ENCODE results near the gene USP24. TPM values are rescaled to one million over a fixed set of nuclear protein-coding genes. Genes with fewer than 3 reads are reported as not detected.

USP24 gene
- total RNA-seq, 1 donor from 2014 or later, result 58.1 TPM

GRCh38 chr1:55255901-55256300, 40.7 kb upstream of the USP24 start:
- Mint-ChIP-seq H3K4me3 (no peak overlapping the region), H3K27me3 (ENCODE audit: low read depth) (peaks cover 8% of the 10 kb centered on the region), H3K27ac (no peak overlapping the region), H3K9me3 (no peaks in the 10 kb centered on the region), H3K4me1 (no peaks in the 10 kb centered on the region), H3K36me3 (no peaks in the 10 kb centered on the region)
- TF ChIP-seq, protein P1, sequence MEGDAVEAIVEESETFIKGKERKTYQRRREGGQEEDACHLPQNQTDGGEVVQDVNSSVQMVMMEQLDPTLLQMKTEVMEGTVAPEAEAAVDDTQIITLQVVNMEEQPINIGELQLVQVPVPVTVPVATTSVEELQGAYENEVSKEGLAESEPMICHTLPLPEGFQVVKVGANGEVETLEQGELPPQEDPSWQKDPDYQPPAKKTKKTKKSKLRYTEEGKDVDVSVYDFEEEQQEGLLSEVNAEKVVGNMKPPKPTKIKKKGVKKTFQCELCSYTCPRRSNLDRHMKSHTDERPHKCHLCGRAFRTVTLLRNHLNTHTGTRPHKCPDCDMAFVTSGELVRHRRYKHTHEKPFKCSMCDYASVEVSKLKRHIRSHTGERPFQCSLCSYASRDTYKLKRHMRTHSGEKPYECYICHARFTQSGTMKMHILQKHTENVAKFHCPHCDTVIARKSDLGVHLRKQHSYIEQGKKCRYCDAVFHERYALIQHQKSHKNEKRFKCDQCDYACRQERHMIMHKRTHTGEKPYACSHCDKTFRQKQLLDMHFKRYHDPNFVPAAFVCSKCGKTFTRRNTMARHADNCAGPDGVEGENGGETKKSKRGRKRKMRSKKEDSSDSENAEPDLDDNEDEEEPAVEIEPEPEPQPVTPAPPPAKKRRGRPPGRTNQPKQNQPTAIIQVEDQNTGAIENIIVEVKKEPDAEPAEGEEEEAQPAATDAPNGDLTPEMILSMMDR (IDR thresholded peaks at IDR 0.05; ENCODE audit: unreplicated experiment), result no peak
- DNase-seq (ENCODE audit: low spot score in 2 of 2, unreplicated experiment in 2 of 2), result no peak

GRCh38 chr1:55252942-55253589, 37.9 kb upstream of the USP24 start:
- Mint-ChIP-seq H3K27ac (no peak overlapping the region), H3K36me3 (no peaks in the 10 kb centered on the region), H3K27me3 (ENCODE audit: low read depth) (peaks cover 26% of the 10 kb centered on the region), H3K9me3 (no peaks in the 10 kb centered on the region), H3K4me3 (no peak overlapping the region), H3K4me1 (no peaks in the 10 kb centered on the region)
- no peak for DNase-seq (ENCODE audit: low spot score in 2 of 2, unreplicated experiment in 2 of 2)
- TF ChIP-seq, protein P1 (IDR thresholded peaks at IDR 0.05; ENCODE audit: unreplicated experiment), result no peak

DNA sequence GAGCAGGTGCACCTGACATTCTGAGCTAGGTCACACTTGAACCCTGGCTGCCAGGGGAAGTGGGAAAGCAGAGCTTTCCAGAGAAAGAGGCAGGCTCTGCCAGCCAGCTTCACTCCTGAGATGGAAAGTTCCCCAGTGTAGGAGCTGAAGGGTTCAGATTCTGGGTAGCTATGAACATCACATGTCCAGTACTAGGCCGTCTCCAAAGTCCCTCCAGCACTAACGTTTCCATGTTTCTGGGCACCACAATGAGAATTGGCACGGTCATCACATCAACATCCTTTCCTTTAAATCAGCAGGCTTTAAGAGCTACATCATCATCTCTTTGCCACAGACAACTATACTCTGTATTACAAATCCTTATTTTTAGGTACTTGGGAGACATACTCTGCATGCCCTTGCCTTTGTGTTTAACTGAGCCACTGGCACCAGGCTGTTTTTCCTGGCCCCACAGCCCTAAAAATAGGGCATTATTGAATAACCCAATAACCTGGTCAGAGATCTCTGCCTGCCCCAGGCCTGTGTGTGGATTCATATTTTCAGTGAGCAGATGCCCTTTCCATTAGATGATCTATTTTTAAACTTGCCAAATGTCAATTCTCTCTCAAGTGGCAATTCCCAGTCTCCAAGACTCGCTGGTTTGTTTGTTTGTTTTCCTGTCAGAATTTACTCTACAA, 35.4 kb upstream of the USP24 start:
- H3K4me1 Mint-ChIP-seq, result peaks cover 2% of the 10 kb centered on the region
- H3K27ac Mint-ChIP-seq, result no peak overlapping the region
- peaks cover 37% of the 10 kb centered on the region for H3K27me3 Mint-ChIP-seq (ENCODE audit: low read depth)
- DNase-seq (ENCODE audit: low spot score in 2 of 2, unreplicated experiment in 2 of 2), result no peak
- H3K36me3 Mint-ChIP-seq, result no peaks in the 10 kb centered on the region
- TF ChIP-seq, protein P1 (IDR thresholded peaks at IDR 0.05; ENCODE audit: unreplicated experiment), result no peak
- no peaks in the 10 kb centered on the region for H3K9me3 Mint-ChIP-seq
- no peak overlapping the region for H3K4me3 Mint-ChIP-seq

GRCh38 chr1:55249646-55250398, 34.7 kb upstream of the USP24 start:
- peaks cover 2% of the 10 kb centered on the region for H3K4me1 Mint-ChIP-seq

DNA sequence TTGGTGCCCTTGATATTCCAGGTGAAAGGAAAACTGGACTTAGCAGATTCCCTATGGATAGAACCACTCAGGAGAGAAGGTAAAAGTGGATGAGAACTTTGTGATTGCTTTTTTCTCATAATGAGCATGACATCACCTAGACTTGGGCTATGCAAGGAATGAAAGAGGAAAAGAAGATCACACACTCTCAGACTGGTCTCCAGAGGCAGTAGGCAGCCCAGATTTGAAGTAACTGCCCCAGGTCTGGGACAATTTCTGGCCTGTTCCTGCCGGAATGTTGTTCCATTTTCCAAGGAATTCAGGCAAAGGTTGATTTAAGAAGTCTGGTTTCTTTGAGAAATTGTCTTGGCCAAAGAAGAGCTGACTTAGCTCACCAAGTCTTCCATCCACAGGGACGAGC, 31.7 kb upstream of the USP24 start:
- H3K27me3 Mint-ChIP-seq (ENCODE audit: low read depth), result peaks cover 38% of the 10 kb centered on the region
- H3K27ac Mint-ChIP-seq, result no peak overlapping the region
- no peaks in the 10 kb centered on the region for H3K36me3 Mint-ChIP-seq
- DNase-seq (ENCODE audit: low spot score in 2 of 2, unreplicated experiment in 2 of 2), result no peak
- no peaks in the 10 kb centered on the region for H3K9me3 Mint-ChIP-seq
- H3K4me3 Mint-ChIP-seq, result no peak overlapping the region
- peaks cover 2% of the 10 kb centered on the region for H3K4me1 Mint-ChIP-seq
- TF ChIP-seq, protein P1 (IDR thresholded peaks at IDR 0.05; ENCODE audit: unreplicated experiment), result no peak

More at GRCh38 chr1:55249646-55250398, 34.7 kb upstream of the USP24 start:
- H3K27me3 Mint-ChIP-seq (ENCODE audit: low read depth), result peaks cover 37% of the 10 kb centered on the region
- H3K4me3 Mint-ChIP-seq, result no peak overlapping the region
- H3K9me3 Mint-ChIP-seq, result no peaks in the 10 kb centered on the region
- DNase-seq (ENCODE audit: low spot score in 2 of 2, unreplicated experiment in 2 of 2), result no peak
- TF ChIP-seq, protein P1 (IDR thresholded peaks at IDR 0.05; ENCODE audit: unreplicated experiment), result no peak
- H3K27ac Mint-ChIP-seq, result no peak overlapping the region
- H3K36me3 Mint-ChIP-seq, result no peaks in the 10 kb centered on the region

Data from mesothelial cell of epicardium (in vitro differentiated cells).